Measurements from ENCODE around the gene PATJ.
A peak's percentile ranks its signal among the peaks of the same experiment; 100 is the strongest.
"Not testable (repeated sequence)": the region's sequence is repeated elsewhere in the genome, so short reads cannot be mapped to it uniquely, and the experiment has no call there.

Gene PATJ

DNA sequence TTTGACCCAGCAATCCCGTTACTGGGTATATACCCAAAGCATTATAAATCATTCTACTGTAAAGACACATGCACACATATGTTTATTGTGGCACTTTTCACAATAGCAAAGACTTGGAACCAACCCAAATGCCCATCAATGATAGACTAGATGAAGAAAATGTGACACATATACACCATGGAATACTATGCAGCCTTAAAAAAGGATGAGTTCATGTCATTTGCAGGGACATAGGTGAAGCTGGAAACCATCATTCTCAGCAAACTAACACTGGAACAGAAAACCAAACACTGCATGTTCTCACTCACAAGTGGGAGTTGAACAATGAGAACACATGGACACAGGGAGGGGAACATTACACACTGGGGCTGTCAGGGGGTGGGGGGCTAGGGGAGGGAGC, 11.6 kb upstream of the PATJ start:
- H3K9me3 ChIP-seq (ENCODE audit: low read length); H3K27ac ChIP-seq (ENCODE audit: low read depth, low read length); H3K27me3 ChIP-seq (ENCODE audit: control insufficient read depth in 1 of 2, insufficient read depth in 2 of 2, low read length in 2 of 2): not testable (repeated sequence)

DNA sequence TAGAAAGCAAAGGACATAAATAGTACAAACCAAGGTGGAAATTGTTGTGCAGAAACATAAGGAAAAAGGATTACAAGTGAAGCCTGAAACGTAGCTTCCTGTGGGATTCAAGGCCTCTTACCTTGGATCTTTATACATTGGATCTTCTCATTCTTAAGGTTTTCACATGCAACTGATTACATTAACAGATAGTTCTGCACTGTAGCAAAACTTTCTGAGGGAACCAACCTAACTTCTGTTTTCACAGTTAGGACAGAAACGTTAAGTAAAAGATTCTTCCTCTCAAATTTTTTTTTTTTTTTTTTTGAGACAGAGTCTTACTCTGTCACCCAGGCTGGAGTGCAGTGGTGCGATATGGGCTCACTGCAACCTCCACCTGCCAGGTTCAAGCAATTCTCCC, 9.6 kb upstream of the PATJ start:
- no peaks in the 10 kb centered on the region for H3K27me3 ChIP-seq (ENCODE audit: control insufficient read depth in 1 of 2, insufficient read depth in 2 of 2, low read length in 2 of 2)
- H3K36me3 ChIP-seq (ENCODE audit: insufficient read depth, low read length), result no peaks in the 10 kb centered on the region
- no peak overlapping the region for H3K9ac ChIP-seq (ENCODE audit: low read length)
- no peak overlapping the region for H3K4me3 ChIP-seq (ENCODE audit: low read depth in 1 of 2, low read length in 2 of 2)
- H3K27ac ChIP-seq (ENCODE audit: low read depth, low read length), result no peak overlapping the region
- no peaks in the 10 kb centered on the region for H3K4me1 ChIP-seq (ENCODE audit: insufficient read depth, low read length)
- H3K9me3 ChIP-seq (ENCODE audit: low read length), result no peaks in the 10 kb centered on the region

More for the DNA sequence above, 11.6 kb upstream of the PATJ start:
- not testable (repeated sequence) for H3K4me3 ChIP-seq (ENCODE audit: low read depth in 1 of 2, low read length in 2 of 2); H3K9ac ChIP-seq (ENCODE audit: low read length); H3K36me3 ChIP-seq (ENCODE audit: insufficient read depth, low read length); H3K4me1 ChIP-seq (ENCODE audit: insufficient read depth, low read length)

DNA sequence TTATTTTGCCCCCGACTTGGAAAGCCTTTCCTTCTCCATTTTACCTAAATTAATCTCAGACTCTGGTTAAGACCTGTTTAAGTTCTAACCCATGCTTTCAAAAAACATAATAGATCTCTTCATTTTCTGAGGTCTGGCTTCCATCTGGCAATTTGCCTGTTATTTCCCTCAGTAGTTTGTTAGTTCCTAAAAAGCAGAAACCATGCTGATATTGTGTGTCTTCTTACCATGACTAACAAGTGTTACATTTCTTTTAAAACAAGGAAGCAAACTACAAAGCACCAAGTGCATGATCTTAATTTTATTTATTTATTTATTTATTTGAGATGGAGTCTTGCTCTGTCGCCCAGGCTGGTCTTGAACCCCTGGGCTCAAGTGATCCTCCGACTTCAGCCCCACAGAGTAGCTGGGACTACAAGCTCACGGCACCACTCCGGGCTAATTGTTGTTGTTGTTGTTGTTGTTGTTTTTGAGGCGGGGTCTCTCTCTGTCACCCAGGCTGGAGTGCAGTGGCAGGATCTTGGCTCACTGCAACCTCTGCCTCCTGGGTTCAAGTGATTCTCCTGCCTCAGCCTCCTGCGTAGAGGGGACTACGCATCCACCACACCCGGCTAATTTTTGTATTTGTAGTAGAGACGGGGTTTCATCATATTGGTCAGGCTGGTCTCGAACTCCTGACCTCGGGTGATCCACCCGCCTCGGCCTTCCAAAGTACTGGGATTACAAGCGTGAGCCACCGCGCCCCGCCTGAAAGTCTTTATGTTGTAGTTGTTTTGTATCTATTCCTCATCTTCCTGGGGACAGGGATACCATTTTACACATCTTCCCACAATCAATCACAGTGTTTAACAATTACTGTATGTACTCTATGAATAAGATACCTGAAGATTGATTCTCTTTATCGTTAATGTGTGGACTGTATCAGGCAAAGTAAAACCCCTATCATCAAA, 1.3 kb upstream of the PATJ start:
- Histone ChIP-seq H3K36me3 (ENCODE audit: insufficient read depth, low read length) (no peaks in the 10 kb centered on the region), H3K9ac (ENCODE audit: low read length) (peak overlapping the region; percentile 91), H3K27ac (ENCODE audit: low read depth, low read length) (no peak overlapping the region), H3K4me1 (ENCODE audit: insufficient read depth, low read length) (peaks cover 15% of the 10 kb centered on the region), H3K27me3 (ENCODE audit: control insufficient read depth in 1 of 2, insufficient read depth in 2 of 2, low read length in 2 of 2) (no peaks in the 10 kb centered on the region), H3K9me3 (ENCODE audit: low read length) (no peaks in the 10 kb centered on the region), H3K4me3 (ENCODE audit: low read depth in 1 of 2, low read length in 2 of 2) (peak overlapping the region in 1 of 2 donors; percentile 71)

DNA sequence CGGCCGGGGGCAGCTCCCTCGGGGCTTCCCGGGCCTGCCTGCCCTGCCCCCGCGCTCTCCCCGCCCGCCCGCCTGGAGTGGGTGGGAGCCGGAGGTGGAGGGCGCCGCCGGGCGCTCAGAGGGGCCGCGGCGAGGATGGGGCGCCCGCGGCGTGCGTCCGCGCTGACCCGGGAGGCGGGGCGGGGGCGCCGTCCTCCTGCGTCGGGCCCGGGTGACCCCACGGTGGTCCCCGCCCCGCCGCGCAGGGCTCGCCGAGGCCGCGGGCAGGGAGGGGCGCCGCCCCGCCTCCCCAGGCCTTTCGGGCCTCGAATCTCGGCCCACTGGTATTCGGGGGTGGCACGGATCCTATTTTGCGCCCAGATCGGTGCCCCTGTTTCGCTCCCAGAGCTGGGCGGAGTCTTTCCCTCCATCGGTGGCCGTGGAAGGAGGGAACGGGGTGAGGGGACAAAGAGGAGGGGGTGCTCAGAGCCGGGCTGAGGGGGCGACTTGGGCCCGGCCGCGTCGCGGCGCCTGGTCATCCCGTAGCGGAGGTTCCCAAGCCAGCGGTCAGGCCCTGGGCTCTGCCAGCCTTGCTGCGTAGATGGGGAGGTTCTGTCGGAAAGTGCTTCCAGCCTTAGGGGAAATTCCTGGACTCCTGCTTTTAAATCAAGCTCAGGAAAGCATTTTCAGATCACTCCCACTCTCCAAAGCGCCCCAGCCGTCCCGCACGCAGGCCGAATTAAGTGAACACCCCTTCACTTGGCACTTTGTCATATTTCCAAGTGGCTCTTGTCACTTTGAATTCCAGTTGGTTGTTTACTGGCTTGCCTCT, 545 bp downstream of the PATJ start:
- peak overlapping the region; percentile 91 for H3K9ac ChIP-seq (ENCODE audit: low read length)
- H3K27me3 ChIP-seq (ENCODE audit: control insufficient read depth in 1 of 2, insufficient read depth in 2 of 2, low read length in 2 of 2), result no peaks in the 10 kb centered on the region
- H3K4me3 ChIP-seq (ENCODE audit: low read depth in 1 of 2, low read length in 2 of 2), result peak overlapping the region; percentile 83 to 91

DNA sequence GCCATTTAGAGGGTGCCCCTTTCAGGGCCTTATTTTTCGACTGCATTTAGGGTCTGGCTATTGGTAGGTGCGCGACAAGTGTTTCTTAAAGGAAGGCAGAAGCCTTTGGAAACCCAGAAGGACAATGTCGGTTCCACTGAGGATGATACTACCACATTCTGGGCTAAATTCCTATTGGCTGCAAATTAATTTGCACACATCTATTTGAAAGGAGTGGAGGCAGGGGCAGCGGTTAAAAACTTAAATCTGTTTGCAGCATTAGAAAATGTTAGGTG, 1.1 kb downstream of the PATJ start:
- peak overlapping the region; percentile 83 to 91 for H3K4me3 ChIP-seq (ENCODE audit: low read depth in 1 of 2, low read length in 2 of 2)

More for the DNA sequence above, 545 bp downstream of the PATJ start:
- H3K27ac ChIP-seq (ENCODE audit: low read depth, low read length), result peak overlapping the region; percentile 84
- no peaks in the 10 kb centered on the region for H3K36me3 ChIP-seq (ENCODE audit: insufficient read depth, low read length)
- peaks cover 25% of the 10 kb centered on the region for H3K4me1 ChIP-seq (ENCODE audit: insufficient read depth, low read length)
- H3K9me3 ChIP-seq (ENCODE audit: low read length), result no peaks in the 10 kb centered on the region

DNA sequence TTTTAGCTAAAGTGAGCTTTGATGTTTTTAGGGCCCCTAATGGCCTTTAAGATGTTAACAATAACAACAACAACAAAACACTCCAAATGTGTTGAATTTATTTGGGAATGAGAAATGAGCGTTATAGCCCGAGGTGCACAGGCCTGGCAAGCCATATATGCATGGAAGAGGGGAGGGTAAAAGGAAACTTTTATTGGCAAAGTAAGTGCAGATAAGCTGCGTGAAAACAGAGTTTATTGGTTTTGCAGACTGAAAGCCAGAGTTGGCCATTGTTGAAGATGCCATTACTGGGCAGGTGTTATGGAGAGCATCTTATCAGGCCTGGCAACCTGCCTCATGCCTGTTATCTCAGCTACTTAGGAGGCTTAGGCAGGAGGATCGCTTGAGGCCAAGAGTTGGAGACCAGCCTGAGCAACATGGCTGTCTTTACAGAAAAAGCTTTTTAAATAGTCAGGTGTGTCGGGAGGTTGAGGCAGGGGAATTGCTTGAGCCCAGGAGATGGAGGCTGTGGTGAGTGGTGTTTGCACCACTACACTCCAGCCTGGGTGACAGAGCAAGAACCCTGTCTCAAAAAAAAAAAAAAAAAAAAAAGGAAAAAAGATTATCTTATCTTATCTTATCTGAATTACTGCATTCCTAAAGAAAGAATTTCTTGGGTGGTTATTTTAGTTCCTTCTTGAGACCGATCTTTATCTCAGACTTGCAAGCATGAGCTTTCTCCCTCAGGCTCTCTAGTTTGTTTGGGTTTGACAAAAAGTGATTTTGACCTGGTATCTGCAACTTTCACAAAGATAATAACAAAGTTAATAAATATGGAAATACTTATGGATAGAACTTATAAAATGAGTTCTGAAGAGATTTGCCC, 1.7 kb downstream of the PATJ start:
- Histone ChIP-seq H3K27ac (ENCODE audit: low read depth, low read length) (peak overlapping the region; percentile 84), H3K9ac (ENCODE audit: low read length) (peak overlapping the region; percentile 90), H3K4me1 (ENCODE audit: insufficient read depth, low read length) (peaks cover 25% of the 10 kb centered on the region)

More for the DNA sequence above, 1.1 kb downstream of the PATJ start:
- Histone ChIP-seq H3K9me3 (ENCODE audit: low read length) (no peaks in the 10 kb centered on the region), H3K27me3 (ENCODE audit: control insufficient read depth in 1 of 2, insufficient read depth in 2 of 2, low read length in 2 of 2) (no peaks in the 10 kb centered on the region), H3K36me3 (ENCODE audit: insufficient read depth, low read length) (no peaks in the 10 kb centered on the region), H3K27ac (ENCODE audit: low read depth, low read length) (peak overlapping the region; percentile 84), H3K9ac (ENCODE audit: low read length) (peak overlapping the region; percentile 90), H3K4me1 (ENCODE audit: insufficient read depth, low read length) (peaks cover 25% of the 10 kb centered on the region)

DNA sequence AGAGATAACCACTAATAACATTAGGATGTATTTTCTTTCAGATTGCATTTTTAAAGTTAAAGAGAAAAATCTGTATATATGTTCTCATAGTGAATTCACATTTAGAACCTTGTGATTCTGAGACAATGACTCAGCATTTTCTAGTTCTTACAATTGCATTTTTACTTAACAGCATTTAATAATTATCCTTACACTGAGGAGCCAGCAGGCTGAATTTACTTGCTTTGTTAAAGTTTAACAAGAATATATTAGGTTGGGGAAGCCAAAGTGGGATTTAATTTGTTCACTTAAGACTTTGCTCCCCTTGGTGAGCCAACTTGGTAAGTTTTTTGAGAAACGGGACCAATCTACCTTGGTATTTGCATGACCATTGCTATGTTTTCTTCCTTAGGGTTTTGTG, 4.5 kb downstream of the PATJ start:
- Histone ChIP-seq H3K36me3 (ENCODE audit: insufficient read depth, low read length) (no peaks in the 10 kb centered on the region), H3K4me3 (ENCODE audit: low read depth in 1 of 2, low read length in 2 of 2) (no peak overlapping the region), H3K27me3 (ENCODE audit: control insufficient read depth in 1 of 2, insufficient read depth in 2 of 2, low read length in 2 of 2) (no peaks in the 10 kb centered on the region), H3K9me3 (ENCODE audit: low read length) (no peaks in the 10 kb centered on the region), H3K4me1 (ENCODE audit: insufficient read depth, low read length) (peaks cover 20% of the 10 kb centered on the region), H3K27ac (ENCODE audit: low read depth, low read length) (no peak overlapping the region), H3K9ac (ENCODE audit: low read length) (no peak overlapping the region)

More for the DNA sequence above, 1.7 kb downstream of the PATJ start:
- Histone ChIP-seq H3K4me3 (ENCODE audit: low read depth in 1 of 2, low read length in 2 of 2) (peak overlapping the region; percentile 83 to 91), H3K36me3 (ENCODE audit: insufficient read depth, low read length) (no peaks in the 10 kb centered on the region), H3K9me3 (ENCODE audit: low read length) (no peaks in the 10 kb centered on the region), H3K27me3 (ENCODE audit: control insufficient read depth in 1 of 2, insufficient read depth in 2 of 2, low read length in 2 of 2) (no peaks in the 10 kb centered on the region)

DNA sequence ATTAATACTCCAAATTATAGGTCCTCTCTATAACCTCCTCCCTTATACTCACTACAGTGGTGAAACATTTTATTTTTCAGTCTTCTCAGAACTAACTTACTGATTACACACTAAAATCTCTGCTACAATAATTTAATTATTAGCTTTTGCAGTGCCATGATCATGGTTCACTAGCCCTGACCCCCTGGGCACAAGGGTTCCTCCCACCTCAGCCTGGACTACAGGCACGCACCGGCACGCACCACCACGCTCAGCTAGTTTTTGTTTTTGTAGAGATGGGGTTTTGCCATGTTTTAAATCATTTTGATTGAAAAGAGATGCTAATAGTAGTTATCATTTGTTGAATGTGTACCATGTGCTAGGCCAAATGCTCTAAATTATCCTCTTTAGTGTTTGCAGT, 6.3 kb downstream of the PATJ start:
- no peak overlapping the region for H3K9ac ChIP-seq (ENCODE audit: low read length)
- H3K4me3 ChIP-seq (ENCODE audit: low read depth in 1 of 2, low read length in 2 of 2), result no peak overlapping the region
- no peaks in the 10 kb centered on the region for H3K9me3 ChIP-seq (ENCODE audit: low read length)
- peaks cover 13% of the 10 kb centered on the region for H3K4me1 ChIP-seq (ENCODE audit: insufficient read depth, low read length)
- no peak overlapping the region for H3K27ac ChIP-seq (ENCODE audit: low read depth, low read length)
- no peaks in the 10 kb centered on the region for H3K27me3 ChIP-seq (ENCODE audit: control insufficient read depth in 1 of 2, insufficient read depth in 2 of 2, low read length in 2 of 2)
- H3K36me3 ChIP-seq (ENCODE audit: insufficient read depth, low read length), result no peaks in the 10 kb centered on the region

DNA sequence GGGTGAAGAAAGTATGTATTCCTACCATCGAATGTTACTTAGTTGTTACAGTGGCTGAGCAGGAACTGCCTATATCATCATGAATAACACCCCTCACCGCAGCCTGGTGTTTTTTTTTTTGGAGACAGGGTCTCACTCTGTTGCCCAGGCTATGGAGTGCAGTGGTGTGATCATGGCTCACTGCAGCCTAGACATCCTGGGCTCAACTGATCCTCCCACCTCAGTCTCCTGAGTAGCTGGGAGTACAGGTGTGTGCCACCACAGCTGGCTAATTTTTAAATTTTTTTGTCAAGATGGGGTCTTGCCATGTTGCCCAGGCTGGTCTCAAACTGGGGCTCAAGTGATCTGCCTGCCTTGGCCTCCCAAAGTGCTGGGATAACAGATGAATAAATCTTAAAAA, 7.3 kb downstream of the PATJ start:
- Histone ChIP-seq H3K27me3 (ENCODE audit: control insufficient read depth in 1 of 2, insufficient read depth in 2 of 2, low read length in 2 of 2) (no peaks in the 10 kb centered on the region), H3K9ac (ENCODE audit: low read length) (no peak overlapping the region), H3K9me3 (ENCODE audit: low read length) (no peaks in the 10 kb centered on the region)

DNA sequence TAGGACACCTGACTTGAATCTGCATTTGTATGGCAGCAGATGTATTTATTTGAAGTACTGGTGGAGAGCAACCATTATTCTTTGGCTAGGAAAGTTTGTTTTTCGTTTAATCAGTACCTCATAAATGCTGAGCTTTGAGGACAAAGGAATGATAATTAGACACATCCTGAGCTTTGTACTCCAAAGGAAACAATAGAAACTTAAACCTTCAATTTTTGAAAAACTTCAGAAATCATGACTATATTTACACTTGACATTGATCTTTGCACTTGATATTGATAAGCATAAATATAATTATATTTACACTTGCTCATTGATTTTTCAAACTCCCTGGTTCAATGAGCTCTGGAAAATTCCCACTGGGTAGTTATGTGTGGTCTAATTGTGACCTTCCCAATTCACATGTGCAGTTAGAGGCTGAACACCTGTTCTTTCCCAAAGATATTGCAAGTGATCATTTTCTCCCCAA, 10.7 kb downstream of the PATJ start:
- Histone ChIP-seq H3K36me3 (ENCODE audit: insufficient read depth, low read length) (no peaks in the 10 kb centered on the region), H3K9ac (ENCODE audit: low read length) (no peak overlapping the region), H3K27ac (ENCODE audit: low read depth, low read length) (no peak overlapping the region), H3K27me3 (ENCODE audit: control insufficient read depth in 1 of 2, insufficient read depth in 2 of 2, low read length in 2 of 2) (no peaks in the 10 kb centered on the region), H3K9me3 (ENCODE audit: low read length) (no peaks in the 10 kb centered on the region), H3K4me1 (ENCODE audit: insufficient read depth, low read length) (no peaks in the 10 kb centered on the region), H3K4me3 (ENCODE audit: low read depth in 1 of 2, low read length in 2 of 2) (no peak overlapping the region)

More for the DNA sequence above, 7.3 kb downstream of the PATJ start:
- Histone ChIP-seq H3K36me3 (ENCODE audit: insufficient read depth, low read length) (no peaks in the 10 kb centered on the region), H3K4me1 (ENCODE audit: insufficient read depth, low read length) (peaks cover 10% of the 10 kb centered on the region), H3K4me3 (ENCODE audit: low read depth in 1 of 2, low read length in 2 of 2) (no peak overlapping the region), H3K27ac (ENCODE audit: low read depth, low read length) (no peak overlapping the region)

DNA sequence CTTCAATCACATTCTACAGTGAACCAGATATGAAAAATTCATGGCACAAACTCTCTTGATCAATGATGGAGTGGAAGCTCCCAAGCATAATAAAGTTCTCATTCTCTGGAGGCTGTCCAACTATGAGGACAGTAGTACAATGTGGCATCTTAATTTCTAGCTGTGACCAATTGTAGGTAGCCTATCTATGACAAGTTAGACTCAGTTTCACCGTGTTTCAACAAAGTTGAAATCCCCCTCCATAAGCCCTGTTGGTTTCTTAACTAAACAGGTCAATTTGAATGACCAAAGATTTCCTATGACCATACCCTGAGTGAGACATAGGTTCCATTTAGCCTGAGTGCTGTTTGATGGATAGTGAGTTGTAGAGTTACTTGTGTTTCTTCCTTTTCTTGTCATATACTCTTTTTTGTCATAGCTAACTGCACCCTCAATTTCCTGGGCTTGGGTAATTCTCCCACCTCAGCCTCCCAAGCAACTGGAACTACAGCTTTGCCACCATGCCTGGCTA, 11.8 kb downstream of the PATJ start:
- no peaks in the 10 kb centered on the region for H3K27me3 ChIP-seq (ENCODE audit: control insufficient read depth in 1 of 2, insufficient read depth in 2 of 2, low read length in 2 of 2)
- no peak overlapping the region for H3K4me3 ChIP-seq (ENCODE audit: low read depth in 1 of 2, low read length in 2 of 2)
- no peaks in the 10 kb centered on the region for H3K4me1 ChIP-seq (ENCODE audit: insufficient read depth, low read length)
- H3K9me3 ChIP-seq (ENCODE audit: low read length), result no peaks in the 10 kb centered on the region
- no peak overlapping the region for H3K27ac ChIP-seq (ENCODE audit: low read depth, low read length)
- H3K36me3 ChIP-seq (ENCODE audit: insufficient read depth, low read length), result no peaks in the 10 kb centered on the region
- H3K9ac ChIP-seq (ENCODE audit: low read length), result no peak overlapping the region

Measured in muscle layer of colon (tissue), 2 donors.